GM19351 (cell line): ENCODE measurements around the gene SEMA3B.

Experiments
- ATAC-seq: cut with Tn5 transposase; IDR thresholded peaks from one replicate; pipeline ENCODE4 v1.9.1; 2021; ENCODE audit warnings: mild to moderate bottlenecking, moderate library complexity; ENCODE audit not compliant: unreplicated experiment

The SEMA3B gene

DNA sequence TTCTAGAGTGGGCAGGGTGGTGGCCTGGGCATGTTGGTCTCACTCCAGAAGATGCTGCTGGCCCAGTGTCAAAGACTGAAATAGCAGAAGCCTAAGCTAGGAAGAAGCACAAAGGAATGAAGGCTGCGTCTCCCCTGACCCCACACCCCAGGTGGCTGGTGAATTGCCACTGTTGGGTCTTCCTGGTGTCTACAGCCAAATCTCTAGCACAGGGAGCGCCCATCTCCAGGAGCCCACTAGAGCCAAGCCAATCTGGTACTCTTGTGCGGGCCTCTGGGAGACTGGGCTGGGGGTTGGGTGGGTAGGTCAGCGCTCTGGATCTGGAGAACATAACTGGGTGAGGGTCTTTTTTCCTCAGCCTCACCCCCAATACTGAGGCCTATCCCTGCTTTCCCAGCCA lies 58.2 kb downstream of the SEMA3B start:
- no peak for ATAC-seq
